ENCODE measurements around the gene MMP12. TPM values are rescaled to one million over a fixed set of nuclear protein-coding genes. Genes with fewer than 3 reads are reported as not detected.
"Not testable (repeated sequence)": the region's sequence is repeated elsewhere in the genome, so short reads cannot be mapped to it uniquely, and the experiment has no call there.

The MMP12 gene
- total and polyA plus RNA-seq, 2 donors (not counting 1 experiment from before 2014, with no cell fraction given), result 0.27 to 0.83 TPM

GRCh38 chr11:102882389-102883024 lies 7.7 kb upstream of the MMP12 start:
- Histone ChIP-seq H3K4me3 (replicated peaks in 1 of 4; ENCODE audit: control extremely low read depth in 1 of 4, insufficient read depth in 1 of 4, low read depth in 3 of 4, low read length in 4 of 4) (no peak overlapping the region), H3K4me1 (ENCODE audit: control insufficient read depth, extremely low read depth, insufficient read depth, low read length) (peaks cover 2% of the 10 kb centered on the region), H3K9me3 (ENCODE audit: control insufficient read depth, insufficient read depth, low read depth, low read length) (no peaks in the 10 kb centered on the region), H3K4me2 (ENCODE audit: extremely low read depth, insufficient read depth, low read length) (no peak overlapping the region), H4K20me1 (ENCODE audit: control insufficient read depth, extremely low read depth, insufficient read depth, low read length) (no peaks in the 10 kb centered on the region), H3K79me2 (ENCODE audit: control insufficient read depth, insufficient read depth, low read length) (no peaks in the 10 kb centered on the region), H3K27me3 (ENCODE audit: control insufficient read depth, insufficient read depth, low read length) (no peaks in the 10 kb centered on the region), H3K36me3 (ENCODE audit: control insufficient read depth, insufficient read depth, low read length) (no peaks in the 10 kb centered on the region), H3K27ac (ENCODE audit: insufficient read depth, low read length) (no peak overlapping the region), H2AFZ (ENCODE audit: low read length) (peak overlapping the region; percentile 3), H3K9ac (ENCODE audit: insufficient read depth, low read length) (no peak overlapping the region)
- peak in 1 of 2 donors; percentile 51 for DNase-seq (ENCODE audit: low read depth in 2 of 2)
- TF ChIP-seq EZH2 (IDR thresholded peaks at IDR 0.05; ENCODE audit: low read length, missing control alignments) (no peak), CTCF (conservative IDR thresholded peaks at IDR 0.05 in 1 of 2, IDR thresholded peaks at IDR 0.05 in 1 of 2; ENCODE audit: low read depth in 1 of 2, low read length in 2 of 2) (no peak)

- Histone ChIP-seq H3K36me3 (ENCODE audit: control insufficient read depth, insufficient read depth, low read length) (no peaks in the 10 kb centered on the region), H2AFZ (ENCODE audit: low read length) (no peak overlapping the region), H3K9me3 (ENCODE audit: control insufficient read depth, insufficient read depth, low read depth, low read length) (no peaks in the 10 kb centered on the region), H3K9ac (ENCODE audit: insufficient read depth, low read length) (no peak overlapping the region), H4K20me1 (ENCODE audit: control insufficient read depth, extremely low read depth, insufficient read depth, low read length) (no peaks in the 10 kb centered on the region), H3K79me2 (ENCODE audit: control insufficient read depth, insufficient read depth, low read length) (no peaks in the 10 kb centered on the region), H3K4me3 (replicated peaks in 1 of 4; ENCODE audit: control extremely low read depth in 1 of 4, insufficient read depth in 1 of 4, low read depth in 3 of 4, low read length in 4 of 4) (no peak overlapping the region), H3K27me3 (ENCODE audit: control insufficient read depth, insufficient read depth, low read length) (no peaks in the 10 kb centered on the region), H3K4me2 (ENCODE audit: extremely low read depth, insufficient read depth, low read length) (no peak overlapping the region), H3K27ac (ENCODE audit: insufficient read depth, low read length) (no peak overlapping the region), H3K4me1 (ENCODE audit: control insufficient read depth, extremely low read depth, insufficient read depth, low read length) (peaks cover 2% of the 10 kb centered on the region)
- TF ChIP-seq EZH2 (IDR thresholded peaks at IDR 0.05; ENCODE audit: low read length, missing control alignments), result no peak
- no peak for TF ChIP-seq CTCF (conservative IDR thresholded peaks at IDR 0.05 in 1 of 2, IDR thresholded peaks at IDR 0.05 in 1 of 2; ENCODE audit: low read depth in 1 of 2, low read length in 2 of 2)
- DNase-seq (ENCODE audit: low read depth in 2 of 2), result no peak
Observed at GRCh38 chr11:102879801-102880200, 5.0 kb upstream of the MMP12 start.

- no peak overlapping the region for H3K4me2 ChIP-seq (ENCODE audit: extremely low read depth, insufficient read depth, low read length)
- no peak overlapping the region for H3K27ac ChIP-seq (ENCODE audit: insufficient read depth, low read length)
- H2AFZ ChIP-seq (ENCODE audit: low read length), result no peak overlapping the region
- H3K4me3 ChIP-seq (replicated peaks in 1 of 4; ENCODE audit: control extremely low read depth in 1 of 4, insufficient read depth in 1 of 4, low read depth in 3 of 4, low read length in 4 of 4), result no peak overlapping the region
- no peaks in the 10 kb centered on the region for H4K20me1 ChIP-seq (ENCODE audit: control insufficient read depth, extremely low read depth, insufficient read depth, low read length)
- H3K27me3 ChIP-seq (ENCODE audit: control insufficient read depth, insufficient read depth, low read length), result no peaks in the 10 kb centered on the region
- H3K4me1 ChIP-seq (ENCODE audit: control insufficient read depth, extremely low read depth, insufficient read depth, low read length), result peaks cover 2% of the 10 kb centered on the region
- no peaks in the 10 kb centered on the region for H3K9me3 ChIP-seq (ENCODE audit: control insufficient read depth, insufficient read depth, low read depth, low read length)
- H3K36me3 ChIP-seq (ENCODE audit: control insufficient read depth, insufficient read depth, low read length), result no peaks in the 10 kb centered on the region
- no peak for DNase-seq (ENCODE audit: low read depth in 2 of 2)
- no peaks in the 10 kb centered on the region for H3K79me2 ChIP-seq (ENCODE audit: control insufficient read depth, insufficient read depth, low read length)
- H3K9ac ChIP-seq (ENCODE audit: insufficient read depth, low read length), result no peak overlapping the region
- TF ChIP-seq CTCF (conservative IDR thresholded peaks at IDR 0.05 in 1 of 2, IDR thresholded peaks at IDR 0.05 in 1 of 2; ENCODE audit: low read depth in 1 of 2, low read length in 2 of 2), result no peak
Observed at GRCh38 chr11:102878595-102878994, 3.8 kb upstream of the MMP12 start.

GRCh38 chr11:102869354-102869964 lies 5.3 kb downstream of the MMP12 start:
- DNase-seq (ENCODE audit: low read depth in 2 of 2); H3K9ac ChIP-seq (ENCODE audit: insufficient read depth, low read length); H3K4me2 ChIP-seq (ENCODE audit: extremely low read depth, insufficient read depth, low read length); H2AFZ ChIP-seq (ENCODE audit: low read length); H3K27me3 ChIP-seq (ENCODE audit: control insufficient read depth, insufficient read depth, low read length); H3K79me2 ChIP-seq (ENCODE audit: control insufficient read depth, insufficient read depth, low read length); H3K9me3 ChIP-seq (ENCODE audit: control insufficient read depth, insufficient read depth, low read depth, low read length); H4K20me1 ChIP-seq (ENCODE audit: control insufficient read depth, extremely low read depth, insufficient read depth, low read length); H3K27ac ChIP-seq (ENCODE audit: insufficient read depth, low read length); H3K4me3 ChIP-seq (replicated peaks in 1 of 4; ENCODE audit: control extremely low read depth in 1 of 4, insufficient read depth in 1 of 4, low read depth in 3 of 4, low read length in 4 of 4); H3K36me3 ChIP-seq (ENCODE audit: control insufficient read depth, insufficient read depth, low read length); H3K4me1 ChIP-seq (ENCODE audit: control insufficient read depth, extremely low read depth, insufficient read depth, low read length): not testable (repeated sequence)
